ENCODE data around the gene EFHC1.

GRCh38 chr6:52415333-52415732 lies 4.8 kb upstream of the EFHC1 start:
- no peak for TF ChIP-seq CTCF (IDR thresholded peaks at IDR 0.05; ENCODE audit: low read length)
- no peak for TF ChIP-seq EZH2 (optimal IDR thresholded peaks at IDR 0.05; ENCODE audit: low read depth, low read length)
- no peak for TF ChIP-seq EZH2phosphoT487 (IDR thresholded peaks at IDR 0.05; ENCODE audit: low read length)
